ENCODE results near the gene C2orf15. TPM values are rescaled to one million over a fixed set of nuclear protein-coding genes. Genes with fewer than 3 reads are reported as not detected.

The C2orf15 gene
- total and polyA plus RNA-seq, 2 of the 4 experiments (the other 2 are of a cell fraction) = under 0.01 TPM; not detected in 1

DNA sequence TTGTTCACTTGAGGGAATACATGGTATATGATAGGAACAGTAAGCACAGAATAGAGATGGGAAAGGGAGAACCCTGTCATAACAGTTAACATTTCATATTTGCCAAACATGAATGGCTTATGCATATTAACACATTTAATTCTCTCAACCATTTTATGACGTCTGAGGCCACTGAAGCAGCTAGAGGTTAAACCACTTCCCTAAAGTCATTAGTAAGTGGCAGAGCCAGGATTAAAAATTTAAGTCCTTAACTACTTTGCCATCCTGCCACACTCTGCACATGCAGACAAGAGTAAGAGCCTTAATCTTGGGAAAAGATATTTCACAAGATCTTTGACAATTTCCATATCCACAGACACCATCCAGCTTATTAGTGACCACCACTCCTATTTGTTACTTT, 15.4 kb downstream of the C2orf15 start:
- no peak overlapping the region for H2AK9ac ChIP-seq (replicated peaks; ENCODE audit: low read depth, low read length, poor library complexity)
- H3K9me3 ChIP-seq (ENCODE audit: control insufficient read depth, insufficient read depth, low read length) = no peaks in the 10 kb centered on the region
- no peak overlapping the region for H3K18ac ChIP-seq (ENCODE audit: low read depth, low read length)
- H2AK5ac ChIP-seq (ENCODE audit: low read depth, low read length) = no peak overlapping the region
- H2AFZ ChIP-seq (replicated peaks; ENCODE audit: low read length, poor library complexity) = no peak overlapping the region
- no CpG with 5 or more reads among the region's 1 CpG for WGBS, 2 experiments (ENCODE audit: extremely low coverage in 2 of 2, insufficient read length in 1 of 2)
- H3K23ac ChIP-seq (ENCODE audit: low read depth, low read length) = no peak overlapping the region
- H2BK120ac ChIP-seq (ENCODE audit: low read depth, low read length) = no peak overlapping the region
- peaks cover 15 to 20% of the 10 kb centered on the region in 2 experiments for H3K79me1 ChIP-seq (ENCODE audit: low read depth in 1 of 2, low read length in 2 of 2)
- H3K4ac ChIP-seq (ENCODE audit: low read depth, low read length) = no peak overlapping the region
- no peak overlapping the region for H3K9ac ChIP-seq (ENCODE audit: low read depth, low read length)
- no peak overlapping the region for H4K5ac ChIP-seq (ENCODE audit: low read depth, low read length)
- no peak for DNase-seq
- H4K8ac ChIP-seq (ENCODE audit: low read depth in 2 of 2, low read length in 2 of 2) = no peak overlapping the region
- no peak overlapping the region for H2BK5ac ChIP-seq (ENCODE audit: low read depth, low read length, poor library complexity, severe bottlenecking)
- H3K56ac ChIP-seq (ENCODE audit: extremely low read depth, insufficient read depth, low read length) = no peak overlapping the region
- H3K27ac ChIP-seq (ENCODE audit: insufficient read depth, low read length) = no peak overlapping the region
- H3K9me1 ChIP-seq (ENCODE audit: insufficient read depth, low read length) = no peaks in the 10 kb centered on the region
- H2BK20ac ChIP-seq (ENCODE audit: low read depth, low read length) = no peak overlapping the region
- in situ Hi-C loops (cut with MboI; ENCODE audit: low sequenced_read_pairs) (loop anchor here (25.0 kb wide), 1 partner anchor 1105 kb away; no protein-coding TSS in a partner anchor), intact Hi-C loops (cut with micrococcal nuclease) (no loop called here), dilution Hi-C loops (cut with HindIII; ENCODE audit: low sequenced_read_pairs, unreplicated experiment) (no loop called here)
- CTCF ChIA-PET = no interaction called here
- POLR2A ChIA-PET (ENCODE audit: unreplicated experiment) = no interaction called here
- TF ChIP-seq POLR2A (IDR thresholded peaks at IDR 0.05; ENCODE audit: low read depth, low read length) (no peak), MAFK (IDR thresholded peaks at IDR 0.05; ENCODE audit: low read depth, low read length) (no peak), FOS (IDR thresholded peaks at IDR 0.05; ENCODE audit: low read depth, low read length) (no peak), MXI1 (IDR thresholded peaks at IDR 0.05; ENCODE audit: borderline replicate concordance, low read depth, low read length) (no peak), RAD21 (IDR thresholded peaks at IDR 0.05; ENCODE audit: low read length) (no peak), RCOR1 (IDR thresholded peaks at IDR 0.05; ENCODE audit: insufficient replicate concordance, low read length) (no peak), MAZ (IDR thresholded peaks at IDR 0.05; ENCODE audit: borderline replicate concordance, low read depth, low read length) (no peak), SMC3 (IDR thresholded peaks at IDR 0.05; ENCODE audit: low read depth, low read length) (no peak), NFE2L2 (IDR thresholded peaks at IDR 0.05; ENCODE audit: low read depth, low read length) (no peak), BHLHE40 (IDR thresholded peaks at IDR 0.05; ENCODE audit: low read depth, low read length) (no peak), RFX5 (IDR thresholded peaks at IDR 0.05; ENCODE audit: low read depth, low read length) (no peak), CHD1 (IDR thresholded peaks at IDR 0.05; ENCODE audit: low read depth, low read length) (no peak)
- TF ChIP-seq, protein P1, sequence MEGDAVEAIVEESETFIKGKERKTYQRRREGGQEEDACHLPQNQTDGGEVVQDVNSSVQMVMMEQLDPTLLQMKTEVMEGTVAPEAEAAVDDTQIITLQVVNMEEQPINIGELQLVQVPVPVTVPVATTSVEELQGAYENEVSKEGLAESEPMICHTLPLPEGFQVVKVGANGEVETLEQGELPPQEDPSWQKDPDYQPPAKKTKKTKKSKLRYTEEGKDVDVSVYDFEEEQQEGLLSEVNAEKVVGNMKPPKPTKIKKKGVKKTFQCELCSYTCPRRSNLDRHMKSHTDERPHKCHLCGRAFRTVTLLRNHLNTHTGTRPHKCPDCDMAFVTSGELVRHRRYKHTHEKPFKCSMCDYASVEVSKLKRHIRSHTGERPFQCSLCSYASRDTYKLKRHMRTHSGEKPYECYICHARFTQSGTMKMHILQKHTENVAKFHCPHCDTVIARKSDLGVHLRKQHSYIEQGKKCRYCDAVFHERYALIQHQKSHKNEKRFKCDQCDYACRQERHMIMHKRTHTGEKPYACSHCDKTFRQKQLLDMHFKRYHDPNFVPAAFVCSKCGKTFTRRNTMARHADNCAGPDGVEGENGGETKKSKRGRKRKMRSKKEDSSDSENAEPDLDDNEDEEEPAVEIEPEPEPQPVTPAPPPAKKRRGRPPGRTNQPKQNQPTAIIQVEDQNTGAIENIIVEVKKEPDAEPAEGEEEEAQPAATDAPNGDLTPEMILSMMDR (conservative IDR thresholded peaks at IDR 0.05; ENCODE audit: low read depth, low read length) = no peak
- TF ChIP-seq, protein P2, sequence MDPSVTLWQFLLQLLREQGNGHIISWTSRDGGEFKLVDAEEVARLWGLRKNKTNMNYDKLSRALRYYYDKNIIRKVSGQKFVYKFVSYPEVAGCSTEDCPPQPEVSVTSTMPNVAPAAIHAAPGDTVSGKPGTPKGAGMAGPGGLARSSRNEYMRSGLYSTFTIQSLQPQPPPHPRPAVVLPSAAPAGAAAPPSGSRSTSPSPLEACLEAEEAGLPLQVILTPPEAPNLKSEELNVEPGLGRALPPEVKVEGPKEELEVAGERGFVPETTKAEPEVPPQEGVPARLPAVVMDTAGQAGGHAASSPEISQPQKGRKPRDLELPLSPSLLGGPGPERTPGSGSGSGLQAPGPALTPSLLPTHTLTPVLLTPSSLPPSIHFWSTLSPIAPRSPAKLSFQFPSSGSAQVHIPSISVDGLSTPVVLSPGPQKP (IDR thresholded peaks at IDR 0.05; ENCODE audit: borderline replicate concordance, low read depth, low read length) = no peak
- TF ChIP-seq, protein P3, sequence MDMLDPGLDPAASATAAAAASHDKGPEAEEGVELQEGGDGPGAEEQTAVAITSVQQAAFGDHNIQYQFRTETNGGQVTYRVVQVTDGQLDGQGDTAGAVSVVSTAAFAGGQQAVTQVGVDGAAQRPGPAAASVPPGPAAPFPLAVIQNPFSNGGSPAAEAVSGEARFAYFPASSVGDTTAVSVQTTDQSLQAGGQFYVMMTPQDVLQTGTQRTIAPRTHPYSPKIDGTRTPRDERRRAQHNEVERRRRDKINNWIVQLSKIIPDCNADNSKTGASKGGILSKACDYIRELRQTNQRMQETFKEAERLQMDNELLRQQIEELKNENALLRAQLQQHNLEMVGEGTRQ (IDR thresholded peaks at IDR 0.05; ENCODE audit: low read depth, low read length) = no peak
- H3K27me3 ChIP-seq (ENCODE audit: control insufficient read depth, insufficient read depth, low read length) = no peaks in the 10 kb centered on the region
- H4K91ac ChIP-seq (ENCODE audit: insufficient read depth, low read depth, low read length) = no peak overlapping the region
- H3K14ac ChIP-seq (replicated peaks; ENCODE audit: low read depth, low read length) = no peak overlapping the region
- ATAC-seq (ENCODE audit: low read depth) = no peak
- H3K4me3 ChIP-seq (ENCODE audit: insufficient read depth, low read depth, low read length) = no peak overlapping the region
- H3K4me1 ChIP-seq (ENCODE audit: control insufficient read depth, insufficient read depth, low read length) = peaks cover 5% of the 10 kb centered on the region
- H3K4me2 ChIP-seq (ENCODE audit: low read depth, low read length) = no peak overlapping the region
- H2BK15ac ChIP-seq (ENCODE audit: low read depth, low read length) = no peak overlapping the region
- H4K20me1 ChIP-seq (ENCODE audit: insufficient read depth, low read length) = no peaks in the 10 kb centered on the region
- no peaks in the 10 kb centered on the region for H3K36me3 ChIP-seq (ENCODE audit: control insufficient read depth, insufficient read depth, low read length)
- BruUV-seq (replicated peaks) = no TSS peak

Measured in IMR-90 (cell line).